Heart right ventricle (tissue), 16 donors: ENCODE results near the gene DAGLA. TPM values are rescaled to one million over a fixed set of nuclear protein-coding genes. Genes with fewer than 3 reads are reported as not detected.

Source experiments
- ATAC-seq, 8 donors: fragments of 200-7000 bp; cut with Tn5 transposase; one replicate each; pipeline ENCODE4 v1.9.1; 2020; ENCODE audit warnings: mild to moderate bottlenecking in 8 of 8, moderate library complexity in 8 of 8, moderate number of reproducible peaks in 1 of 8
- DNase-seq, 2 donors: peaks; one replicate each; pipeline ENCODE4 v3.0.0-alpha.2; 2020
- H3K27ac ChIP-seq, 10 donors: fragments of 200-600 bp; sonication (generic) in 2 of 10; one replicate each; pipeline versions ENCODE4 v1.5.0 to v1.8.0; 2020 to 2022; ENCODE audit warnings: mild to moderate bottlenecking in 3 of 10
- H3K27me3 ChIP-seq, 7 donors: fragments of 200-600 bp; one replicate each; pipeline ENCODE4 v1.8.0; 2021 to 2022; ENCODE audit warnings: mild to moderate bottlenecking in 2 of 7
- H3K36me3 ChIP-seq, 9 donors: fragments of 200-600 bp; sonication (generic) in 1 of 9; one replicate each; pipeline versions ENCODE4 v1.5.0 to v1.8.0; 2020 to 2022; ENCODE audit warnings: mild to moderate bottlenecking in 2 of 9
- H3K4me1 ChIP-seq, 9 donors: fragments of 200-600 bp; sonication (generic) in 1 of 9; one replicate each; pipeline versions ENCODE4 v1.5.0 to v1.8.0; 2020 to 2022; ENCODE audit warnings: mild to moderate bottlenecking in 4 of 9
- H3K4me3 ChIP-seq, 10 donors: fragments of 200-600 bp; sonication (generic) in 2 of 10; one replicate each; pipeline versions ENCODE4 v1.5.0 to v1.8.0; 2020 to 2022; ENCODE audit warnings: mild to moderate bottlenecking in 7 of 10, moderate library complexity in 2 of 10
- H3K9me3 ChIP-seq, 11 donors: fragments of 200-600 bp in 10 of 11; sonication (generic) in 2 of 11; one replicate each; pipeline versions ENCODE4 v1.5.0 to v1.8.0; 2013 to 2022; ENCODE audit warnings: mild to moderate bottlenecking in 2 of 11, control low read depth in 1 of 11, moderate library complexity in 1 of 11
- CTCF ChIP-seq, 9 donors: fragments of 200-600 bp; sonication (generic) in 2 of 9; IDR thresholded peaks; one replicate each; pipeline versions ENCODE4 v1.5.0 to v1.8.0; 2021 to 2022; ENCODE audit warnings: antibody characterized with exemption in 9 of 9, mild to moderate bottlenecking in 5 of 9, moderate library complexity in 1 of 9
- WGBS, 2 donors: extraction: QIAGEN DNeasy Blood & Tissue Kit; methylation state at CpG; one replicate each; pipeline ENCODE4 v1.1.7; 2013; ENCODE audit warnings: inconsistent platforms in 1 of 2; 5-methylcytosine and 5-hydroxymethylcytosine counted together
- intact Hi-C, 10 donors: fragments of 100-400 bp; cut with DNase I; formaldehyde crosslinking; loops; one replicate each; pipeline versions ENCODE4 v1.11.1 to v1.14.2; 2022
- polyA plus RNA-seq, 2 donors: library from polyadenylated mRNA; stranded (reverse); fragments of 200-250 nt; gene quantifications; one replicate each; pipeline ENCODE4 v1.2.3, GENCODE V29; 2013
- total RNA-seq, 10 donors: library from RNA; stranded (reverse); fragmentation: NEBNext Ultra II Directional in 3 of 10; extraction: Animal tissue kit (Norgen Biotek cat#: 25700) in 3 of 10; gene quantifications; one replicate each; pipeline versions ENCODE4 v1.2.1 to v1.2.4, GENCODE V29; 2021 to 2023
- donor health status: Arrhythmogenic right ventricular cardiomyopathy.
- donor health status: ischemic (EF 13 %, LVEDD 7.1; RV severe dilation, severe dysfunction).
- donor health status: healthy with polysubstance abuse.
- donor health status: DM: no; HTN: yes; CAD: no.
- donor health status: DM: no; HTN: no; CAD: no.
- donor health status: ischemic (EF 25% LVEDD 6.9; RV normal size, moderate dysfunction).
- donor health status: ischemic (EF 25% LVEDD 5.7; RV mildly dilated, moderate dysfunction).
- donor health status: healthy.
- donor health status: DM: yes; HTN: yes; CAD: no.
- donor health status: Ischemic cardiomyopathy.
- donor health status: ischemic (EF 35%, LVEDD 5.7; RV mildly dilated, moderate dysfunction).
- donor health status: nonischemic (EF 11% LVEDD 7.7; RV severe dilation, severe dysfunction).
- donor health status: DM: yes; HTN: yes; CAD: no.
- donor health status: PGD.
- donor health status: ischemic (EF 29% LVEDD 5.4; RV normal size, mild dysfunction).
- donor health status: nonischemic (EF 23%, LVEDD 6.1; RV moderate dilation, normal function).

The DAGLA gene
- total and polyA plus RNA-seq, 12 donors = 1.5 to 5.0 (median 3.2) TPM

GRCh38 chr11:61700720-61701119 lies 20.5 kb downstream of the DAGLA start:
- no peaks in the 10 kb centered on the region for H3K27me3 ChIP-seq
- H3K36me3 ChIP-seq = no peaks in the 10 kb centered on the region
- 60 to 83% methylated on average over 8 of the region's 8 CpGs for WGBS, 2 donors
- ATAC-seq (no peak), DNase-seq (no peak)
- intact Hi-C loops = no loop called here
- H3K4me3 ChIP-seq = no peak overlapping the region
- peak overlapping the region in 9 of 10 donors; percentile 42 to 92 (median 71) for H3K27ac ChIP-seq
- no peak for TF ChIP-seq CTCF (IDR thresholded peaks at IDR 0.05)
- no peaks in the 10 kb centered on the region for H3K9me3 ChIP-seq
- peaks cover 17 to 73% (median 58%) of the 10 kb centered on the region in 9 donors for H3K4me1 ChIP-seq

- peak in 7 of 9 donors; percentile 11 to 41 (median 32) for TF ChIP-seq CTCF (IDR thresholded peaks at IDR 0.05)
- H3K4me1 ChIP-seq = peaks cover 12 to 67% (median 52%) of the 10 kb centered on the region in 9 donors
- H3K27me3 ChIP-seq = no peaks in the 10 kb centered on the region
Measured at GRCh38 chr11:61701242-61701886, 21.2 kb downstream of the DAGLA start.

GRCh38 chr11:61702701-61703312 lies 22.6 kb downstream of the DAGLA start:
- 79 to 80% methylated on average over 11 of the region's 11 CpGs for WGBS, 2 donors

More at GRCh38 chr11:61701242-61701886, 21.2 kb downstream of the DAGLA start:
- 61 to 64% methylated on average over 18 of the region's 18 CpGs for WGBS, 2 donors
- H3K9me3 ChIP-seq = no peaks in the 10 kb centered on the region
- intact Hi-C loops = no loop called here
- H3K36me3 ChIP-seq = no peaks in the 10 kb centered on the region
- no peak overlapping the region for H3K4me3 ChIP-seq
- no peak for DNase-seq
- ATAC-seq = peak in 1 of 8 donors; percentile 20
- H3K27ac ChIP-seq = peak overlapping the region in 8 of 10 donors; percentile 4 to 92 (median 73)

GRCh38 chr11:61704838-61705237 lies 24.6 kb downstream of the DAGLA start:
- no peak for TF ChIP-seq CTCF (IDR thresholded peaks at IDR 0.05)
- Histone ChIP-seq H3K27ac (no peak overlapping the region), H3K4me1 (peaks cover 4 to 37% (median 24%) of the 10 kb centered on the region in 9 donors), H3K4me3 (no peak overlapping the region), H3K9me3 (no peaks in the 10 kb centered on the region), H3K27me3 (no peaks in the 10 kb centered on the region), H3K36me3 (no peaks in the 10 kb centered on the region)
- DNase-seq (no peak), ATAC-seq (no peak)
- WGBS, 2 donors = 89 to 91% methylated on average over 15 of the region's 15 CpGs
- intact Hi-C loops = no loop called here

More at GRCh38 chr11:61702701-61703312, 22.6 kb downstream of the DAGLA start:
- no peak for ATAC-seq
- Histone ChIP-seq H3K4me1 (peaks cover 12 to 57% (median 43%) of the 10 kb centered on the region in 9 donors), H3K27me3 (no peaks in the 10 kb centered on the region), H3K4me3 (no peak overlapping the region), H3K27ac (no peak overlapping the region), H3K36me3 (no peaks in the 10 kb centered on the region), H3K9me3 (no peaks in the 10 kb centered on the region)
- intact Hi-C loops = no loop called here
- DNase-seq = no peak
- TF ChIP-seq CTCF (IDR thresholded peaks at IDR 0.05) = no peak
